HUDEP-2 (cell line): ENCODE measurements around the gene SYT3.
"Not testable (repeated sequence)": the region's sequence is repeated elsewhere in the genome, so short reads cannot be mapped to it uniquely, and the experiment has no call there.

Experiments used
- DNase-seq, 76 experiments: peaks; one replicate each; lab custom pipeline; 2025; ENCODE audit not compliant: unreplicated experiment in 76 of 76; lab: John Stamatoyannopoulos, UW

Gene SYT3

DNA sequence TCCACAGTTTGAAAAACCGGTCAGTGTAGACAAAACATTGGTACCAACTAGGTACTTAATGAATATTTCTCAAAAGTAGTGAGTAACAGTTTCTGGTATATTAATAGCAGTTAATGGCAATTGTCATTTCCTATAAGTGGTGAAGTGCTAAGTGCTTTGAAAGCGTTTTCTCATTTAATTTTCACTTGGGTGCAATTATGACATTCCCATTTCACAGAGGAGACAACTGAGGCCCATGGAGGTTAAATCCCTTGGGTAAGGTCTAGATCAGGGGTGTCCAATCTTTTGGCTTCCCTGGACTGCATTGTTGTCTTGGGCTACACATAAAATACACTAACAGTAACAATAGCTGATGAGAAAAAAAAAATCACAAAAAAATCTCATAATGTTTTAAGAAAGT is 687 bp upstream of the SYT3 start:
- no peak for DNase-seq

DNA sequence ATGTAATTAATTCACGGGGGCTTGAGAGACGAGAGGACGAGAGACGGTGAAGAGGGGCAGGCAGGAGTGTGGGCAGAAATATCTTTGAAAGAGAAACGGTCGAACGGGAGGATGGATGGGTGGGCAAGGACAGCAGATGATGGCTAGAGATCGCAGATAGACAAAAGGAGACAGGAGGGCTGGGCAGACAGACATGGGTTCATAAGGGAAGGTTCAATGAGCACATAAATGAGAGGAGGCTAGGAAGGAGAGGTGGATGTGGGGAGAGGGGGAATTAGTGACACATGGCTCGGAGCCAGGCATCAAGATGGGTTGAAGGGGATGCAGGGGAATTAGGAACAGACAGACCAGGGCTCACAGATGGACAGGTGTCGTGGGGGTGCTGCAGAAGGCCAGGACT is 1.1 kb downstream of the SYT3 start:
- no peak for DNase-seq

DNA sequence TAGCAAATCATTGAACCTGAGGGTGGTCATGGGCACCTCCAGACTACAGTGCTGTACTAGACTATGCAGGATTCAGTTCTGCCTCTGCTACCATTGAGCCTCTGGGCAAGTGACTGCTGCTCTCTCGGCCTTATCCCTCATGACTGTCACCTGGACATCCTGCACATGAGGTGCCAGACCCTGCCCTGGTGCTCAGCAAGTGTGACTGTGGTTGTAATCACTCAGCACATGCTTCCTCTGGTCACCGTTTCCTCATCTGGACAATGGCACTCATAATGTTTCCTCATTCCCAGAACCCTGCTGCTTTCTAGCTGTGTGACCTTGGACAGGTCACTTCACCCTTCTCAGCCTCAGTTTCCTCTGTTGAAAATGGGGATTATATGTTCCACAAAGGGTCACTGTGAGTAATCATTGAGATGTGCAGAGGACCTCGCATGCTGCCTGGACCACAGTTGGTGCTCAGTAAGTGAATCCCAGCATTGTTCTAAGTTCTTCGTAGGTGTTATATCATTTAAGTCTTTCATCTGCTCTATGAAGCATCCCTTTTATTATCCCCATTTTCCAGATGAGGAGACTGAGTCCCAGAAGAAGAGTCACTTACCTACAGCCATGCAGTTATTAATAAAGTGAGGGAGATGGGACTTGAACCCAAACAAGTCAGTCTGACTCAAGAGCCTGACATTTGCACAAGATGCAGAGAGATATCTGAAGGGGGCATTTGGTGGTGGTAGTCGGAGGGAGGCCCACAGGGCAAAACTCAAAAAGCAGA is 3.2 kb downstream of the SYT3 start:
- DNase-seq, result no peak

DNA sequence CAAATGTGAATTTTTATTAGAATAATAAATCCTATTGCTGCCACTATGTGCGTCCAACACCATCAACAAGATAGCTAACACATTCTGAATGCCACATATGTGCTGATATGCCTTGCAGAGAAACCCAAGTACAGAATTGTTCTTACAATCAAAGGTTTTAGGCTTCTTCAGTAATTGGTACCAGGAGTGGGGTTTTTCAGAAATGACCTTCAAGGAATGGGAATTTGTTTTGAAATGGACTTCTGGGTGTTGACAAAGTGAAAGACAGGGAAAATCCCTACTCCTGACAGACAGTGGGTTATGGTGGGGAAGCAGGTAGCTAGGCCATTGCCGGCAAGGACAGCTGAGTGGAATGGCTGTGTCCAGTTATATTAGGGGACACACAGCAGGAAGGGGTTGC is 5.7 kb downstream of the SYT3 start:
- DNase-seq, result no peak

DNA sequence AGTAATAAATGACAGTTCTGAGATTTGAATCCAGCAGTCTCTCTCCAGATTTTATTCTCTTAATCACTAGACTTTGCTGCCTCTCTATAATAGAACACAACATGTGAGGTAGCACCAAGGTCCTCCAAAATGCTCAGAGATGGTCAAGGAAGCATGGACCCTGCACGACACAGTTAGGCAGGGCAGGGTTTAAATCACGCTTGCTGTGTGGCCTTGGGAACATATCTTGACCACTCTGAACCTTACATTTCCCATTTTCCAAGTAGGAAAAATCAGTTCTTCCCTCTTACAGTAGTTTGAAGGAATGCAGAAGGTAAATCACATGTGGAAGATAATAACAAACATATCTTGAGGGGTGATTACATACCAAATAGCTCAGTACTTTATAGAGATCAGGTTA is 6.3 kb downstream of the SYT3 start:
- no peak for DNase-seq

DNA sequence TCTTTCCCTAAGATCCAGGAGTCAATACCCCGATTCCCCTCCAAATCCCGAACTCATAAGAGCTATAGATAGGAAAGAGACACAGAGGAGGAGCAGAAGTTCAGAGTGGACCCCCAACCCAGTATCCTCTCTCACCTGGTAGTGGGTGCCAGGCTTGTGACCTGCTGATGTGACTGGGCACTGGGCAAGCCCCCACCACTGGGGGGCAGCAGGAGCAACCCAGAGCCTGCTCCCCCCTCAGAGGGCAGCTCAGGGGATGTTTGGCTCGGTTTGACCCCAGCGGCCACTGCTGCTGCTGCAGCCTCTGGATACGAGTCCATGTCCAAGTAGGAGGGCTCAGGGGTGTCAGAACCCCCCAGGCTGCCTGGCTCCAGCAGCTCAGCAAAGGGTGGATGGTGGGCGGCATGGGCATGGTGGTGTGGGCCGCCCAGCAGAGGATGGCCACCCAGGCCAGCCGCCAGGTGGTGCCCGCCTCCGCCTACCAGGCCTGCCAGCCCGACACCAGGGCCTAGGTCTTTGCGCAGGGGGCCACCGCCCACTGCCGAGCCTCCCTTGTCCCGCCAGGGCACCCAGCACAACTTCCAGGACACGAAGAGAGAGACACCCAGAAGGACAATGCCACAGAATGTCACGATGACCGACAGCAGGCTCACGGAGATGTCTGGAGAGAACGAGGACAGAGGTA is 7.4 kb downstream of the SYT3 start:
- no peak for DNase-seq

DNA sequence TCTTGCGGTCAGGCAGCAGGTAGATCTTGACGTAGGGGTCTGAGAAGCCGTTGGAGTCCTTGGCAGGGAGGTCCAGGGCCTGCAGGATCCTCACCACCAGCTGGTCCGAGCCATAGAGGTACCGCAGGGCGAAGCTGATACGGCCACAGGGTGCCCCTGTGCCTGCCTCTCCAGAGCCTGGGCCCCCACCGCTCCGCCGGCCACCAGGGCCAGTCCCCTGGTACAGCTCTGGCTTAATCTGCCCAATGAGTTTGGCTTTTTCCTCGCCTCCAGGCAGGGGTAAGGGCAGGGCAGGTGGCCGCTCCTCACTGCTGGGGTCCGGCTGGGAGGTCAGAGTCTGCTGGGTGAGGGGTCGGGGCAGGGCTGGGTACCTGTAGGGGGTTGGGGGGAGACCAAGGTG is 9.9 kb downstream of the SYT3 start:
- DNase-seq, result no peak

DNA sequence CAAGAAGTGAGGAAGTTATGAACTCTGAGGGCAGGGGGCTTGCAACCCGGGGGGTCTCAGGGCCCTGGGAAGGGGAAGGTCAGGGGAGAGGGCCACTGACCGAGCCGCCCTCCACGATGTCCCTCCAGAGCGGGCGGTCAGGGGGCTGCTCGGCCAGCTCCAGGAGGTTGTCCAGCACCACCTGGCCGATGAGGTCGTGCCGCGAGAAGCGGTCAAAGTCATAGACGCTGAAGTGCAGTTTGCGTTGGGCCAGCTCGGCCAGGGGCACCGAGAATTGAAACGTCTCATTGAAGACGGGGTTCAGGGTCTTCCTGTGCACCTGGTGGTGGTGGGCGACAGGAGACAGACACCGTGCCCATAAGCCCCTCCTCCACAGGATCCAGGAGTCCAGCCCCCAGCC is 10.5 kb downstream of the SYT3 start:
- DNase-seq, result no peak

DNA sequence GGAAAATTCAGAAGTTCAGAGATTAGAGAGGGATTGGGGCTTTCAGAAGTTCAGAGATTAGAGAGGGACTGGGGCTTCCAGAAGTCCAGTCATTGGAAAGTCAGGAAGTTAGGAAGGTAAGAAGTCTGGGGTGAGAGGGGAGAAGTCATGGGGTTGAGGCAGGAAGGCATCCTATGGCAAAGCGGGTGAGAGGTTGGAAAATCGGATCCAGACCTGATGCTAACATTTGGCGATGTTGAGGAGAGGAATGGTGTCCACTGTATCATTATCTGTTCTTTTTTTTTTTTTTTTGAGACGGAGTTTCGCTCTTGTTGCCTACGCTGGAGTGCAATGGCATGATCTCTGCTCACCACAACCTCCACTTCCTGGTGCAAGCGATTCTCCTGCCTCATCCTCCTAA is 11.1 kb downstream of the SYT3 start:
- DNase-seq, result no peak

DNA sequence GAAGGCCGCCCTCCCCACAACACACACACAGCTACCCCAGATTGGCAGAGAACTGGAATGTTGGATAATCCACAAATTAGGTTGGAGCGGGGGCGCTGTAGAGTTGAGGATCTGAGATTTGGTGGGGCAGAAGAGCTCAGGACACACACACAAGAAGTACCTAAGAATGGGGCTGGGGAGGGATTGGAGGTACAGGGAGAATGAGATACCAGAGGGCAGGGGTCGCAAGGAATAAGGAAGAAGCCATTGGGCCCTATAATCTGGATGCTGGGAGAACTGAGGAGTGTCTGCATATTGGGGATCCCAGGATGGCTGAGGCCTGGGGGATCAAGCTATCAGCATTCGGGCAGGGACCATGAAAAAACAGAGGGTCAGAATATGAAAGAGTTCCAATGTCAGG is 11.5 kb downstream of the SYT3 start:
- DNase-seq, result no peak

DNA sequence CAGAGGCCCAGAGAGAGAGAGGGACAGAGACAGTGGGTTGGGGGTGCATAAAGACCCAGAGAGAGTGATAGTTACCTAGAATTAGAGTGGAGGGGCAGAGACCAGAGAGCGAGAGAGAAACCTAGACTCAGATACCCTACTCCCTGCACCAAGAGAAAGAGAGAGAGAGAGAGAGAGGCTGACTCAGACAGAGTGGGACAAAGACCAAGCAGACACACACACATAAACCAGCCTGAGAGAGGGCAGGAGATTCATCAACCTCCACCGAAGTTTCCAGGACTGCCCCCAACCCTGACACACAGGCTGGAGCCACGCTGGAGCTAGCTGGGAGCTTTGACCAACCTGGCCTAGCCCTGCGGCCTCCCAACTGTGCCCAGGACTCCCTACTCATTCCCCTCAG is 12.9 kb downstream of the SYT3 start:
- no peak for DNase-seq

DNA sequence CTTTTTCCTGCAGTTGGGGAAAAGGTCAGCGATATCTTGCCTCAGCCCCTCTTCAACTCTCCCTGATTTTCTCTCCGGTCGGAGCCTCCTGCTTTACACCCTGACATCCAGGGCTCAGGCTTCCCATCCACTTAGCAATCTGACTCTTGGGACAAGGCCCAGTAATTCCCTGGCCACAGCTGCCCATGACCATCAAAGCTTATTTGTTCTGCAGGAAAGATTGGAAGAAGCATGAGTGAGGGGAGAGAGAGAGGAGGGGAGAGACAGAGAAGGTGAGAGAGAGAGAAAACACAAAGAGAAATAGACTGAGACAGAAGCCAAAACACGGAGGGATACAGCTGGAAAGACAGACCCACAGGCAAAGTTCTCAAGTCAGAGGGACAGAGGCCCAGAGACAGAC is 13.7 kb downstream of the SYT3 start:
- DNase-seq, result no peak

DNA sequence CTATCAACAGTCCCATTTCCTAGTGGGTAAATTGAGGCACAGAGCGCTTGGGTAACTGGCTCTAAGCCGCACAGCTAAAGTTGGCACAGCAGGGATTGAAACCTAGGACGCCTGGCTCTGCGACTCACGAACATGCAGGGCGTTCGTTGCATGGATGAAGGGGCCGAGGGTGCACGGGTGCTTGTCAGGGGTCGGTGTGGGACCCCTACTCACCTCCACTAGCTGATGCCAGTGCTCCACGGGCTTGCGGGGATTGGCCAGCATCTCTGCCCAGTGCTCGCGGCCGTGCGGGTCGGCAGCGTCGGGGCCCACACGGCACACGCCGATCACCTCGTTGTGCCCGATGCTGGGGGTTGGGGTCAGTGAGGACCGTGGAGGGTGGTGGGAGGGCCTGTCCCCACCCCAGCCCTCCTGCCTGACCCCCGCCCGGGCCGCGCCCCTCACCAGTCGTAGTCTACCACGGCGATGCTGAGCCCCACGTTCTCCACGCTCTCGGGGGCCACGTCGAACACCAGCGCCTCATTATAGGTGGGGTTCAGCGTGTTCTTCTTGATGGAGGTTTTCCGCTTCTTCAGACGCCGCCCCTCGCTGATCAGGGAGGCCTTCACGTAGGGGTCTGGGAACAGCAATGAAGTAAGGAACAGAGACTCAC is 14.6 kb downstream of the SYT3 start:
- no peak for DNase-seq

DNA sequence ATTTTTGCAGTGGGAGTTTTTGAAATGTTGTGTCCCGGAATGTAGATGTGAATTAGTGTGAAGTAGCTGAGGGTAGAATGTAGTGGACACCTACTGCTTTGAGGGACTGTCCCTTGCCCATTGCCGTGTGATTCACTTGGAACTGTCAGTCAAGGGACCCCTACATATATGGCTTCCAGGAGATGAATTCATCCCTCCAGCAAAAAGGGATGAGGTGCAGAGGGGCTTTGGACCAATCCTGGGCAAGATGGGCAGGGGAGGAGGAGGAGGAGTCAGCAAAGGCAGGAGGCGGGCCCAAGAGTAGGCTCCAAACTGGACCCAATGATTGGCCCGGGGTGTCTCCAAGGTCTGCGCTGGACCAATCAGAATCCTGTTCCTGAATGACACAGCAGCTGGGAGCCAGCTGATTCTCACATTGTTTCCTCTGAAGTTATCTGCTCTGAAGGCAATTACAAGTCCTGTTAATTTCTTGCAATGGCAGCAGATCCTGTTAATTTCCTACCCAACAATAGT is 19.2 kb downstream of the SYT3 start:
- DNase-seq, result not testable (repeated sequence)

DNA sequence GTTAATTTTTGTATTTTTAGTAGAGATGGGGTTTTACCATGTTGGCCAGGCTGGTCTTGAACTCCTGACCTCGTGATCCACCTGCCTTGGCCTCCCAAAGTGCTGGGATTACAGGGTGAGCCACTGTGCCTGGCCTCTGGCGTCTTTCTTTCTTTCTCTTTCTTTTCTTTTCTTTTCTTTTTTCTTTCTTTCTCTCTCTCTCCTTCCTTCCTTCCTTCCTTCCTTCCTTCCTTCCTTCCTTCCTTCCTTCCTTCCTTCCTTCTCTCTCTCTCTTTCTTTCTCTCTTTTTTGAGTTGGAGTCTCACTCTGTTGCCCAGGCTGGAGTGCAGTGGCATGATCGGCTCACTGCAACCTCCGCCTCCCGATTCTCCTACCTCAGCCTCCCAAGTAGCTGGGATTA is 20.5 kb downstream of the SYT3 start:
- DNase-seq, result not testable (repeated sequence)

DNA sequence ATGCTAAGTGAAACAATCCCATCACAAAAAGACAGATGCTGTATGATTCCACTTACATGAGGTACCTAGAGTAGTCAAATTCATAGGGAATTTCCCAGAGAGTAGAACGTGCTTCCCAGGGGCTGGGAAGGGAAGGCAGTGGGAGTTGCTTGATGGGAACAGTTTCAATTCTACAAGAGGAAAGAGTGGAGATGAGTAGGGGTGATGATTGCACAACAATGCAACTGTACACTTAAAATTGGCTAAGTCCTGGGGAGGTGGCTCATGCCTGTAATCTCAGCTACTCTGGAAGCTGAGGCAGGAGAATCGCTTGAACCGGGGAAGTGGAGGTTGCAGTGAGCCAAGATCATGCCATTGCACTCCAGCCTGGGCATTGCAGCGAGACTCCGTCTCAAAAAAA is 21.3 kb downstream of the SYT3 start:
- DNase-seq, result not testable (repeated sequence)

DNA sequence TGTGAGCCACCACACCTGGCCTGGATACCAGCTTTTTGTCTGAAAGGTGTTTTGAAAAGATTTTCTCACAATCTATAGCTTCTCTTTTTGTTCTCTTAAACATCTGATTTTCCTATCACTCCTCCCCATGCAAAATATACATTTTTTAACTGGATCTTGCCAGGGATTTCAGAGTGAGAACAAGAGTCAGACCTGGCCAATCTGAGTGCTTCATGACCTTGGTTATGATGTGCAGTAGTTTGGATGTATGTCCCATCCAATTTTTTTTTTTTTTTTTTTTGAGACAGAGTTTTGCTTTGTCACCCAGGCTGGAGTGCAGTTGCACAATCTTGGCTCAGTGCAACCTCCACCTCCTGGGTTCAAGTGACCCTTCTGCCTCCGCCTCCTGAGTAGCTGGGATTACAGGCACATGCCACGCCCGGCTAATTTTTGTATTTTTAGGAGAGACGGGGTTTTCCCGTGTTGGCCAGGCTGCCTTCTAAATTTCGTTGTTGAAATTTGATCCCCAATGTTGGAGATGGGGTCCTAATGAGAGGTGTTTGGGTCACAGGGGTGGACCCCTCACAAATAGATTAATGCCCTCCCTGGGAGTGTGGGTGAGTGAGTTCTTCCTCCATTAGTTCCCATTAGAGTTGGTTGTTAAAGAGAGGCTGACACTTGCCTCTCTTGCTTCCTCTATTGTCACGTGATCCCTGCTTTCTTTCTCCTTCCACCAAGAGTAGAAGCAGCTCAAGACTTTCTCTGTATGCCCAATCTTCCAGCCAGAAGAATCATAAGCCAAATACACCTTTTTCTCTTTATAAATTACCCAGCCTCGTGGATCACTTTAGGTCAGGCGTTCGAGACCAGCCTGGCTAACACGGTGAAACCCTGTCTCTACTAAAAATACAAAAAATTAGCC is 26.9 kb downstream of the SYT3 start:
- not testable (repeated sequence) for DNase-seq

DNA sequence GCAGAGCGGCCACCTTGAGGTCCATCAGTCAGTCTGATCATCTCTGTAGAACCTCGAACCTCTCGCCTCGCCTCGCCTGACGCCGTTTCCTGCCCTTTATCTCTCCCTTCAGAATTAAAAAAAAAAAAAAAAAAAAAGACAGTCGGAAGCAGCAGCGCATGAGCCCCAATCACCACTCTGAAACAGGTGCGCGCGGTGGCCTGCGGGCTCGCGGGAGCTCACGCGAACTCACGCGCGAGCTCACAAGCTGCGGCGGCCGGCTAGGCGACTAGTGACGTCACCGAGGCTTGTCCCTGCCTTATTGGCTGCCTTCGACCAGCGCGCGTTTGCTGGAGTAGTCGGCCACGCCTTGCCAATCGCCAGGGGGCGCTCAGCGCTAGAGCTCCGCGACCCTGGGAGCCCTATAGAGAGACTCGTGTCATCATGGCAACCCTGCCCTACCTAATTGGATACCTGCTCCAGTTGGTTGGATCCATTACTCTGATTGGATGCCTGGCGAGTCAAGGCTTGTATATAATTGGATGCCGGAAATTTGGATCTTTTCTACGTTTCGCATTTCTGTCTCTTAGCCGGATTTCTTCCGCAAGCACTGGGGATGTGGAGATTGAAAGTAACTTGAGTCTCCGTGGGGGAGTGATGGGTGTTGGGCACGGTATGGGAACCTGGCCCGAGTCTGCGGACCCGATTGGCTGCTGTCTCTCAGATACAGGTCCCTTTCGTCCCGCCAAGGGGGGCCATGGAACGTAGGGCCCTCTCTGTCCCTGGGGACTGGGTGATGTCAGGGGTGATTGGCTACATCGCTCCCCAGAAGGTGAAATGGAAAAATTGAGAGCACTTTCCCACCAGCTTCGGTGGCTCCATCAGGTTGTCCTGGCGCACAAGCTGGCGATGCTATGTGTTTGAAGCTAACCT is 31.6 kb downstream of the SYT3 start:
- peak in 74 of 76 experiments; percentile 28 to 95 (median 83) for DNase-seq

DNA sequence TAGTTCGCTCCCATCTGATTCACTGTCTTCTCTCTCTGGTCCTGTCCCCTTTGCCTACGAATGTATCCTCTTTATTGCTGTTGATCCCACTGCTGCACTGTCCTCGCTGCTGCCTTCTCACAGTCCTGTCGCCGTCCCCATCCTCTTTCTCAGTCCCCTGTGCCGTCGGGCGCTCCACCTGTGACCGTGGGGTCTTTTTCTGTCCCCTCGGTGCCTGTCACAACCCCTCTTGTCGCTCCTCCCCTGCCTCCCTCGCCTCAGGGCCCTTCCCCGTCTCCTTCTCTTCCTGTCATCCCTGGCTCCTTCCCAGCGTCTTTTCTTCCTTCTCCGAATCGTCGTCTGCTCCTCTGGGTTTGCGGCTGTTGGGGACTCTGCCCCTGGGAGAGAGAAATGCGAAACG is 32.3 kb downstream of the SYT3 start:
- no peak for DNase-seq
